ENCODE results near the gene CCDC78.

DNA sequence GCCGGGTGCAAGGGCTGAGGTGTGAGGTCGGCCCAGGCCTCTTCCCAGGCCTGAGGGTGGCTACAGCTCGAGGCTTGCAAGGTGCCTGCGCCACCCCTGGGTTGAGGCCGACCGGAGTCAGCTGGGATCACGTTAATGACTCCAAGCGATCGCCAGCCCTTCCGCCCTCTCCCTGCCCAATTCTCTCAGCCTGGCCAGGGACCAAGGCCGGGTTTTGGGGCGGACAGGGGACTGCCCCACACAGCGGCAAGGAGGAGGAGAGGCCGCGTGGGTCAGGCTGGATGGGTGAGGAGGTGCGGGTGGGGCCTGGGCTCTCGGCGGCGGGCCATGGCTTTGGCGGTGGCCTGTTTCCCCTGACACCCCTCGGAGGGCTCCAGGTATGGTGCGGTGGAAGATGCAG is 32.9 kb downstream of the CCDC78 start:
- TF ChIP-seq POLR2A (IDR thresholded peaks at IDR 0.05; ENCODE audit: low read depth, low read length) (no peak), POLR2AphosphoS5 (IDR thresholded peaks at IDR 0.05; ENCODE audit: low read depth, low read length) (no peak)
